Esophagus muscularis mucosa (tissue), 4 donors: ENCODE data around the gene POMC.

ENCODE experiments used
- CTCF ChIP-seq, 3 experiments: fragments of 200-600 bp in 2 of 3; fragments of 450-650 bp in 1 of 3; sonication (generic) in 2 of 3; IDR thresholded peaks; one replicate each; pipeline ENCODE4 v1.5.1; 2017 to 2019; ENCODE audit warnings: antibody characterized with exemption in 3 of 3, mild to moderate bottlenecking in 2 of 3, moderate library complexity in 1 of 3
- EP300 ChIP-seq: sonication (generic); formaldehyde crosslinking; IDR thresholded peaks from one replicate; pipeline ENCODE4 v1.6.1; 2017; ENCODE audit warnings: antibody characterized with exemption
- POLR2A ChIP-seq: fragments of 450-650 bp; IDR thresholded peaks from one replicate; pipeline ENCODE4 v1.6.1; 2017; ENCODE audit warnings: antibody characterized with exemption, moderate library complexity, mild to moderate bottlenecking, low read depth
- POLR2AphosphoS5 ChIP-seq, 2 donors: sonication (generic); formaldehyde crosslinking; IDR thresholded peaks; one replicate each; pipeline ENCODE4 v1.6.1; 2017; ENCODE audit warnings: antibody characterized with exemption in 2 of 2

GRCh38 chr2:25187729-25188350, 19.5 kb upstream of the POMC start:
- TF ChIP-seq CTCF (IDR thresholded peaks at IDR 0.05) (no peak), POLR2A (no peak), POLR2AphosphoS5 (IDR thresholded peaks at IDR 0.05) (no peak), EP300 (no peak)
